ENCODE data around the gene OR2T27.
"Not testable (repeated sequence)": the region's sequence is repeated elsewhere in the genome, so short reads cannot be mapped to it uniquely, and the experiment has no call there.

Gene OR2T27

GRCh38 chr1:248670003-248670402 is 14.7 kb upstream of the OR2T27 start:
- Histone ChIP-seq H3K4me3 (replicated peaks; ENCODE audit: insufficient read depth, low read length) (no peak overlapping the region), H3K27ac (replicated peaks) (no peak overlapping the region), H3K27me3 (ENCODE audit: insufficient read depth, poor library complexity, severe bottlenecking) (no peaks in the 10 kb centered on the region)
- TF ChIP-seq GABPA (IDR thresholded peaks at IDR 0.05; ENCODE audit: low read depth) (no peak), SPI1 (IDR thresholded peaks at IDR 0.05; ENCODE audit: borderline replicate concordance, low read depth) (no peak), REST (IDR thresholded peaks at IDR 0.05; ENCODE audit: insufficient replicate concordance, low read depth) (no peak), POLR2AphosphoS5 (IDR thresholded peaks at IDR 0.05; ENCODE audit: low read depth) (no peak), CTCF (IDR thresholded peaks at IDR 0.05; ENCODE audit: insufficient read depth, low read length) (no peak)
- no peak for DNase-seq (ENCODE audit: low read depth in 1 of 2, low spot score in 1 of 2)

GRCh38 chr1:248663453-248664328 is 8.4 kb upstream of the OR2T27 start:
- H3K27me3 ChIP-seq (ENCODE audit: insufficient read depth, poor library complexity, severe bottlenecking); H3K4me3 ChIP-seq (replicated peaks; ENCODE audit: insufficient read depth, low read length); H3K27ac ChIP-seq (replicated peaks): not testable (repeated sequence)
- TF ChIP-seq SPI1 (IDR thresholded peaks at IDR 0.05; ENCODE audit: borderline replicate concordance, low read depth) = peak; percentile 85
- DNase-seq (ENCODE audit: low read depth in 1 of 2, low spot score in 1 of 2) = peak in 1 of 2 experiments; percentile 12

- not testable (repeated sequence) for H3K27ac ChIP-seq (replicated peaks); H3K27me3 ChIP-seq (ENCODE audit: insufficient read depth, poor library complexity, severe bottlenecking); H3K4me3 ChIP-seq (replicated peaks; ENCODE audit: insufficient read depth, low read length); DNase-seq (ENCODE audit: low read depth in 1 of 2, low spot score in 1 of 2)
Measured at GRCh38 chr1:248656797-248657196, 1.5 kb upstream of the OR2T27 start.

- H3K4me3 ChIP-seq (replicated peaks; ENCODE audit: insufficient read depth, low read length); H3K27ac ChIP-seq (replicated peaks); H3K27me3 ChIP-seq (ENCODE audit: insufficient read depth, poor library complexity, severe bottlenecking); DNase-seq (ENCODE audit: low read depth in 1 of 2, low spot score in 1 of 2): not testable (repeated sequence)
Measured at GRCh38 chr1:248648770-248649536, 6.4 kb downstream of the OR2T27 start.

- H3K27ac ChIP-seq (replicated peaks); DNase-seq (ENCODE audit: low read depth in 1 of 2, low spot score in 1 of 2); H3K27me3 ChIP-seq (ENCODE audit: insufficient read depth, poor library complexity, severe bottlenecking); H3K4me3 ChIP-seq (replicated peaks; ENCODE audit: insufficient read depth, low read length): not testable (repeated sequence)
Measured at GRCh38 chr1:248645178-248645577, 10.2 kb downstream of the OR2T27 start, which contains the start of gene OR2T35. Gene OR2T35 (minus strand): TSS chr1:248645278. CDS start chr1:248639258, 6,020 bp downstream.

GRCh38 chr1:248642971-248643651 is 12.2 kb downstream of the OR2T27 start:
- not testable (repeated sequence) for H3K27me3 ChIP-seq (ENCODE audit: insufficient read depth, poor library complexity, severe bottlenecking); DNase-seq (ENCODE audit: low read depth in 1 of 2, low spot score in 1 of 2); H3K27ac ChIP-seq (replicated peaks); H3K4me3 ChIP-seq (replicated peaks; ENCODE audit: insufficient read depth, low read length)

GRCh38 chr1:248641583-248641982 is 13.7 kb downstream of the OR2T27 start:
- not testable (repeated sequence) for H3K27me3 ChIP-seq (ENCODE audit: insufficient read depth, poor library complexity, severe bottlenecking); H3K27ac ChIP-seq (replicated peaks); H3K4me3 ChIP-seq (replicated peaks; ENCODE audit: insufficient read depth, low read length); DNase-seq (ENCODE audit: low read depth in 1 of 2, low spot score in 1 of 2)

- not testable (repeated sequence) for H3K4me3 ChIP-seq (replicated peaks; ENCODE audit: insufficient read depth, low read length); DNase-seq (ENCODE audit: low read depth in 1 of 2, low spot score in 1 of 2); H3K27ac ChIP-seq (replicated peaks); H3K27me3 ChIP-seq (ENCODE audit: insufficient read depth, poor library complexity, severe bottlenecking)
Measured at GRCh38 chr1:248640906-248641305, 14.4 kb downstream of the OR2T27 start.

GRCh38 chr1:248639652-248640051 is 15.7 kb downstream of the OR2T27 start:
- not testable (repeated sequence) for H3K27me3 ChIP-seq (ENCODE audit: insufficient read depth, poor library complexity, severe bottlenecking); DNase-seq (ENCODE audit: low read depth in 1 of 2, low spot score in 1 of 2); H3K4me3 ChIP-seq (replicated peaks; ENCODE audit: insufficient read depth, low read length); H3K27ac ChIP-seq (replicated peaks)

- DNase-seq (ENCODE audit: low read depth in 1 of 2, low spot score in 1 of 2); H3K27ac ChIP-seq (replicated peaks); H3K27me3 ChIP-seq (ENCODE audit: insufficient read depth, poor library complexity, severe bottlenecking); H3K4me3 ChIP-seq (replicated peaks; ENCODE audit: insufficient read depth, low read length): not testable (repeated sequence)
Measured at GRCh38 chr1:248636612-248637011, 18.7 kb downstream of the OR2T27 start.

GRCh38 chr1:248634991-248635390 is 20.3 kb downstream of the OR2T27 start, which contains the start of gene OR2T11:
Gene OR2T11 (minus strand): TSS chr1:248635091. CDS start chr1:248627128, 7,963 bp downstream.
- H3K27me3 ChIP-seq (ENCODE audit: insufficient read depth, poor library complexity, severe bottlenecking); H3K27ac ChIP-seq (replicated peaks); H3K4me3 ChIP-seq (replicated peaks; ENCODE audit: insufficient read depth, low read length); DNase-seq (ENCODE audit: low read depth in 1 of 2, low spot score in 1 of 2): not testable (repeated sequence)
